Muscle of leg (tissue), 16 donors: Measurements from ENCODE around the gene GSPT2. TPM values are rescaled to one million over a fixed set of nuclear protein-coding genes. Genes with fewer than 3 reads are reported as not detected.
A peak's percentile ranks its signal among the peaks of the same experiment; 100 is the strongest.
"Not testable (repeated sequence)": the region's sequence is repeated elsewhere in the genome, so short reads cannot be mapped to it uniquely, and the experiment has no call there.

Experiments used
- DNase-seq: peaks from one replicate; pipeline ENCODE4 v3.0.0; 2013
- H3K27ac ChIP-seq: one replicate; pipeline ENCODE4 v1.5.1; 2013; ENCODE audit warnings: mild to moderate bottlenecking, low read length, control low read depth
- H3K27me3 ChIP-seq: one replicate; pipeline ENCODE4 v1.6.1; 2013; ENCODE audit warnings: low read length; ENCODE audit not compliant: control insufficient read depth, insufficient read depth
- H3K36me3 ChIP-seq: one replicate; pipeline ENCODE4 v1.6.1; 2013; ENCODE audit warnings: low read length; ENCODE audit not compliant: control insufficient read depth, insufficient read depth
- H3K4me1 ChIP-seq: one replicate; pipeline ENCODE4 v1.6.1; 2013; ENCODE audit warnings: low read length; ENCODE audit not compliant: control insufficient read depth, insufficient read depth
- H3K4me3 ChIP-seq: one replicate; pipeline ENCODE4 v1.5.1; 2013; ENCODE audit warnings: low read length, control low read depth
- H3K9me3 ChIP-seq: replicated peaks from 2 replicates; pipeline ENCODE4 v1.6.1; 2013; ENCODE audit warnings: low read depth, low read length; ENCODE audit not compliant: control insufficient read depth
- WGBS: methylation state at CpG from one replicate; pipeline ENCODE4 v1.1.5; 2013; ENCODE audit warnings: missing lambda C conversion rate; ENCODE audit not compliant: insufficient coverage; 5-methylcytosine and 5-hydroxymethylcytosine counted together
- long read RNA-seq, 11 donors: transcript quantifications; one replicate each; lab custom pipeline, GENCODE V29; 2026
- polyA plus RNA-seq, 8 donors: library from polyadenylated mRNA; unstranded; fragments of 120-200 nt; gene quantifications; one replicate each; pipeline versions ENCODE4 v1.2.1 to v1.2.3, GENCODE V29; 2013; ENCODE audit warnings: inconsistent platforms in 1 of 8, low replicate concordance in 1 of 8; ENCODE audit not compliant: insufficient read length in 8 of 8, insufficient read depth in 1 of 8
- total RNA-seq: library from RNA; stranded (reverse); fragments of 120-200 nt; gene quantifications from one replicate; pipeline ENCODE4 v1.2.4, GENCODE V29; 2013

Gene GSPT2
- total RNA-seq = 5.7 TPM
- polyA plus RNA-seq = 10 to 100 TPM in 3 of 8 donors, 1 to 10 TPM in 5; 7.7 to 11.8 (median 9.3) TPM
- long read RNA-seq, donor 1, transcript GSPT2-201 (1 exons, 2,802 nt) = major isoform, 5 of 5 reads
- long read RNA-seq, donor 1, partial matches to known transcripts = 0 of 5 reads
- long read RNA-seq, donor 1, other reads (novel, unspliced or antisense) = 0 of 5 reads
- long read RNA-seq, donor 2, partial matches to known transcripts = 0 of 2 reads
- long read RNA-seq, donor 2, other reads (novel, unspliced or antisense) = 0 of 2 reads
- long read RNA-seq, donor 3, transcript GSPT2-201 (1 exons, 2,802 nt) = major isoform, 11 of 11 reads
- long read RNA-seq, donor 3, partial matches to known transcripts = 0 of 11 reads
- long read RNA-seq, donor 3, other reads (novel, unspliced or antisense) = 0 of 11 reads
- long read RNA-seq, donor 4, transcript GSPT2-201 (1 exons, 2,802 nt) = major isoform, 19 of 19 reads
- long read RNA-seq, donor 4, partial matches to known transcripts = 0 of 19 reads
- long read RNA-seq, donor 4, other reads (novel, unspliced or antisense) = 0 of 19 reads
- long read RNA-seq, donor 5, transcript GSPT2-201 (1 exons, 2,802 nt) = major isoform, 37 of 37 reads
- long read RNA-seq, donor 5, partial matches to known transcripts = 0 of 37 reads
- long read RNA-seq, donor 5, other reads (novel, unspliced or antisense) = 0 of 37 reads
- long read RNA-seq, donor 6, transcript GSPT2-201 (1 exons, 2,802 nt) = major isoform, 18 of 18 reads
- long read RNA-seq, donor 6, partial matches to known transcripts = 0 of 18 reads
- long read RNA-seq, donor 6, other reads (novel, unspliced or antisense) = 0 of 18 reads
- long read RNA-seq, donor 7, transcript GSPT2-201 (1 exons, 2,802 nt) = major isoform, 18 of 18 reads
- long read RNA-seq, donor 7, partial matches to known transcripts = 0 of 18 reads
- long read RNA-seq, donor 7, other reads (novel, unspliced or antisense) = 0 of 18 reads
- long read RNA-seq, donor 8, transcript GSPT2-201 (1 exons, 2,802 nt) = major isoform, 5 of 5 reads
- long read RNA-seq, donor 8, partial matches to known transcripts = 0 of 5 reads
- long read RNA-seq, donor 8, other reads (novel, unspliced or antisense) = 0 of 5 reads
- long read RNA-seq, donor 9, transcript GSPT2-201 (1 exons, 2,802 nt) = major isoform, 18 of 18 reads
- long read RNA-seq, donor 9, partial matches to known transcripts = 0 of 18 reads
- long read RNA-seq, donor 9, other reads (novel, unspliced or antisense) = 0 of 18 reads
- long read RNA-seq, donor 10, transcript GSPT2-201 (1 exons, 2,802 nt) = major isoform, 15 of 15 reads
- long read RNA-seq, donor 10, partial matches to known transcripts = 0 of 15 reads
- long read RNA-seq, donor 10, other reads (novel, unspliced or antisense) = 0 of 15 reads
- long read RNA-seq, donor 11, transcript GSPT2-201 (1 exons, 2,802 nt) = major isoform, 9 of 9 reads
- long read RNA-seq, donor 11, partial matches to known transcripts = 0 of 9 reads
- long read RNA-seq, donor 11, other reads (novel, unspliced or antisense) = 0 of 9 reads

GRCh38 chrX:51743179-51743957, at the start of gene GSPT2:
Gene GSPT2 (plus strand): TSS chrX:51743442. CDS start chrX:51743627, 185 bp downstream.
- WGBS = 31% methylated on average over 63 of the region's 63 CpGs
- Histone ChIP-seq H3K9me3 (peaks cover 5% of the 10 kb centered on the region), H3K27me3 (peaks cover 21% of the 10 kb centered on the region), H3K4me3 (peak within 1 kb of the TSS; percentile 68), H3K4me1 (no peaks in the 10 kb centered on the region), H3K27ac (peak within 1 kb of the TSS; percentile 71), H3K36me3 (no peaks in the 10 kb centered on the region)
- peak; percentile 90 for DNase-seq

- Histone ChIP-seq H3K36me3 (no peaks in the 10 kb centered on the region), H3K27me3 (peaks cover 23% of the 10 kb centered on the region), H3K4me3 (no peak overlapping the region), H3K4me1 (no peaks in the 10 kb centered on the region), H3K27ac (no peak overlapping the region), H3K9me3 (no peaks in the 10 kb centered on the region)
- WGBS = 74% methylated on average over 4 of the region's 6 CpGs
- no peak for DNase-seq
Measured at GRCh38 chrX:51694254-51694653, 49.0 kb upstream of the GSPT2 start.

- Histone ChIP-seq H3K36me3 (no peaks in the 10 kb centered on the region), H3K4me1 (no peaks in the 10 kb centered on the region), H3K9me3 (no peaks in the 10 kb centered on the region), H3K27me3 (peaks cover 23% of the 10 kb centered on the region), H3K4me3 (no peak overlapping the region), H3K27ac (no peak overlapping the region)
- 80% methylated on average over 8 of the region's 8 CpGs for WGBS
- no peak for DNase-seq
Measured at GRCh38 chrX:51697397-51697796, 45.8 kb upstream of the GSPT2 start.

- not testable (repeated sequence) for H3K4me1 ChIP-seq, H3K27ac ChIP-seq, H3K36me3 ChIP-seq, H3K27me3 ChIP-seq, H3K9me3 ChIP-seq, DNase-seq, H3K4me3 ChIP-seq
- no CpG with 5 or more reads among the region's 87 CpGs for WGBS
Measured at GRCh38 chrX:51710277-51711164, 32.7 kb upstream of the GSPT2 start, which contains the start of gene CENPVL1. Gene CENPVL1 (plus strand): TSS chrX:51710512. CDS start chrX:51710512, 0 bp downstream.

GRCh38 chrX:51712943-51713647, 30.1 kb upstream of the GSPT2 start:
- H3K36me3 ChIP-seq, H3K4me1 ChIP-seq, H3K27ac ChIP-seq, H3K27me3 ChIP-seq, H3K9me3 ChIP-seq, H3K4me3 ChIP-seq, DNase-seq: not testable (repeated sequence)
- WGBS = no CpG with 5 or more reads among the region's 18 CpGs

- Histone ChIP-seq H3K27me3 (peaks cover 26% of the 10 kb centered on the region), H3K4me1 (no peaks in the 10 kb centered on the region), H3K36me3 (no peaks in the 10 kb centered on the region), H3K4me3 (no peak overlapping the region), H3K9me3 (no peaks in the 10 kb centered on the region), H3K27ac (no peak overlapping the region)
- no peak for DNase-seq
Measured at GRCh38 chrX:51728202-51728601, 15.0 kb upstream of the GSPT2 start.

- H3K4me3 ChIP-seq = no peak overlapping the region
- H3K27ac ChIP-seq = no peak overlapping the region
- no peaks in the 10 kb centered on the region for H3K9me3 ChIP-seq
- no peaks in the 10 kb centered on the region for H3K36me3 ChIP-seq
- WGBS = no CpG with 5 or more reads among the region's 2 CpGs
- H3K4me1 ChIP-seq = no peaks in the 10 kb centered on the region
- peaks cover 13% of the 10 kb centered on the region for H3K27me3 ChIP-seq
- DNase-seq = peak; percentile 8
Measured at GRCh38 chrX:51737091-51737490, 6.2 kb upstream of the GSPT2 start.

- Histone ChIP-seq H3K4me3 (no peak overlapping the region), H3K36me3 (no peaks in the 10 kb centered on the region), H3K27ac (no peak overlapping the region), H3K4me1 (no peaks in the 10 kb centered on the region), H3K9me3 (peaks cover 5% of the 10 kb centered on the region), H3K27me3 (peaks cover 23% of the 10 kb centered on the region)
- WGBS = 32% methylated on average over 3 of the region's 3 CpGs
- no peak for DNase-seq
Measured at GRCh38 chrX:51742586-51742985, 656 bp upstream of the GSPT2 start.
